ENCODE results near the gene SUSD6.
"Not testable (repeated sequence)": the region's sequence is repeated elsewhere in the genome, so short reads cannot be mapped to it uniquely, and the experiment has no call there.

SUSD6 gene

DNA sequence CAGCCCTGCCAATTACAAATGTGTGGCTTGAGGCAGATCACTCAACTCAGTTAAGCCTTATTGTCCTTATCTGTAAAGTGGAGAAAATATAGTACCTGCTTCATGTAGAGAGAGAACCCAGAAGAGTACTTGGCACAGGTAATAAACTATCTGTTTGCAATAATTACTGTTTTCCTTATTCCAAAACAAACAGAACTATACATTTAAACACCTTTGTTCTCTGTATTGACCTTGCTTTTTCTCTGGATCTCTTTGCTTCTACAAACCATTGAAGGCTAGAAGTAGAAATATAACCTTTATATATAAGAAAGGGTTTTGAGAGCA is 84.8 kb downstream of the SUSD6 start:
- Histone ChIP-seq H3K9me3 (ENCODE audit: control insufficient read depth, insufficient read depth, low read length) (no peaks in the 10 kb centered on the region), H3K9ac (ENCODE audit: low read depth, low read length) (no peak overlapping the region), H3K4me1 (ENCODE audit: control insufficient read depth, insufficient read depth, low read length) (no peaks in the 10 kb centered on the region), H3K36me3 (ENCODE audit: control insufficient read depth, insufficient read depth, low read length) (no peaks in the 10 kb centered on the region), H3K4me3 (ENCODE audit: low read depth, low read length) (no peak overlapping the region), H3K27me3 (ENCODE audit: control insufficient read depth, insufficient read depth, low read length) (no peaks in the 10 kb centered on the region)

- Histone ChIP-seq H3K4me1 (ENCODE audit: control insufficient read depth, insufficient read depth, low read length) (no peaks in the 10 kb centered on the region), H3K36me3 (ENCODE audit: control insufficient read depth, insufficient read depth, low read length) (no peaks in the 10 kb centered on the region), H3K4me3 (ENCODE audit: low read depth, low read length) (no peak overlapping the region), H3K9me3 (ENCODE audit: control insufficient read depth, insufficient read depth, low read length) (no peaks in the 10 kb centered on the region), H3K27me3 (ENCODE audit: control insufficient read depth, insufficient read depth, low read length) (no peaks in the 10 kb centered on the region), H3K9ac (ENCODE audit: low read depth, low read length) (no peak overlapping the region)
Measured at GRCh38 chr14:69696633-69697557, 85.5 kb downstream of the SUSD6 start.

DNA sequence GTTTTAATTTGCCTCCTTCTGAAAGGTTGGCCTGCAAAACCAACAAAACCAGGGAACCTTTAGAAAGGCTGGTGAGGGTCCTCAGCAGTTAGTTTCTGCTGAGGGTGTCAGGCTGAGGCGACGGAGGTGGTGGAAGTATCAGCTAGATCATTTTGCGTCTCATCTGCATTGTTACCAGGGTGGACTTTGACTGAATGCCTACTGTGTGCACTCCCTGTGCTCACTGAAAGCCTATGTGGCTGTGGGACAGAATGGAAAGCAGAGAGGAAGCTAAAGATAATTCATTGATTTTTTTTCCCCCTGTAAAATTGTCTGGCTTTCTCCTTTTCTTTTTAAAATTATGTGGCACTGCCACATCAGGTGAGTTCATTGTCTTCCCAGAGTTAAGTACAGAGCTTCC is 87.2 kb downstream of the SUSD6 start:
- Histone ChIP-seq H3K9ac (ENCODE audit: low read depth, low read length) (no peak overlapping the region), H3K4me1 (ENCODE audit: control insufficient read depth, insufficient read depth, low read length) (no peaks in the 10 kb centered on the region), H3K4me3 (ENCODE audit: low read depth, low read length) (no peak overlapping the region), H3K36me3 (ENCODE audit: control insufficient read depth, insufficient read depth, low read length) (no peaks in the 10 kb centered on the region), H3K27me3 (ENCODE audit: control insufficient read depth, insufficient read depth, low read length) (no peaks in the 10 kb centered on the region), H3K9me3 (ENCODE audit: control insufficient read depth, insufficient read depth, low read length) (no peaks in the 10 kb centered on the region)

DNA sequence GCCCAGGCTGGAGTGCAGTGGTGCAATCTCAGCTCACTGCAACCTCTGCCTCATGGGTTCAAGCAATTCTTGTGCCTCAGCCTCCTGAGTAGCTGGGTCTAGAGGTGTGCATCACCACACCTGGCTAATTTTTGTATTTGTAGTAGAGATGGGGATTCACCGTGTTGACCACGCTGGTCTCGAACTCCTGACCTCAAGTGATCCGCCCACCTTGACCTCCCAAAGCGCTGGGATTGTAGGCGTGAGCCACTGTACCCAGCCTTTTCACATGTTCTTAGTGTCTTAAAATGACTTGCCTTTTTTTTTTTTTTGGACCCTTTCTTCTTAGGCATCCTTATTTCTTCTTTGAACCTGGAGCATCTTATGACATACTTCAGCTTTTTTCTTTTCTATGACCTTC is 87.8 kb downstream of the SUSD6 start:
- not testable (repeated sequence) for H3K27me3 ChIP-seq (ENCODE audit: control insufficient read depth, insufficient read depth, low read length); H3K9me3 ChIP-seq (ENCODE audit: control insufficient read depth, insufficient read depth, low read length); H3K4me1 ChIP-seq (ENCODE audit: control insufficient read depth, insufficient read depth, low read length); H3K4me3 ChIP-seq (ENCODE audit: low read depth, low read length); H3K36me3 ChIP-seq (ENCODE audit: control insufficient read depth, insufficient read depth, low read length); H3K9ac ChIP-seq (ENCODE audit: low read depth, low read length)

- H3K36me3 ChIP-seq (ENCODE audit: control insufficient read depth, insufficient read depth, low read length): no peaks in the 10 kb centered on the region
- H3K9ac ChIP-seq (ENCODE audit: low read depth, low read length): no peak overlapping the region
- no peak overlapping the region for H3K4me3 ChIP-seq (ENCODE audit: low read depth, low read length)
- H3K9me3 ChIP-seq (ENCODE audit: control insufficient read depth, insufficient read depth, low read length): no peaks in the 10 kb centered on the region
- no peaks in the 10 kb centered on the region for H3K27me3 ChIP-seq (ENCODE audit: control insufficient read depth, insufficient read depth, low read length)
- H3K4me1 ChIP-seq (ENCODE audit: control insufficient read depth, insufficient read depth, low read length): no peaks in the 10 kb centered on the region
Measured at GRCh38 chr14:69699748-69700303, 88.4 kb downstream of the SUSD6 start.

GRCh38 chr14:69700575-69700974 is 89.2 kb downstream of the SUSD6 start:
- no peak overlapping the region for H3K9ac ChIP-seq (ENCODE audit: low read depth, low read length)
- no peaks in the 10 kb centered on the region for H3K27me3 ChIP-seq (ENCODE audit: control insufficient read depth, insufficient read depth, low read length)
- H3K4me1 ChIP-seq (ENCODE audit: control insufficient read depth, insufficient read depth, low read length): no peaks in the 10 kb centered on the region
- H3K9me3 ChIP-seq (ENCODE audit: control insufficient read depth, insufficient read depth, low read length): no peaks in the 10 kb centered on the region
- no peaks in the 10 kb centered on the region for H3K36me3 ChIP-seq (ENCODE audit: control insufficient read depth, insufficient read depth, low read length)
- H3K4me3 ChIP-seq (ENCODE audit: low read depth, low read length): no peak overlapping the region

DNA sequence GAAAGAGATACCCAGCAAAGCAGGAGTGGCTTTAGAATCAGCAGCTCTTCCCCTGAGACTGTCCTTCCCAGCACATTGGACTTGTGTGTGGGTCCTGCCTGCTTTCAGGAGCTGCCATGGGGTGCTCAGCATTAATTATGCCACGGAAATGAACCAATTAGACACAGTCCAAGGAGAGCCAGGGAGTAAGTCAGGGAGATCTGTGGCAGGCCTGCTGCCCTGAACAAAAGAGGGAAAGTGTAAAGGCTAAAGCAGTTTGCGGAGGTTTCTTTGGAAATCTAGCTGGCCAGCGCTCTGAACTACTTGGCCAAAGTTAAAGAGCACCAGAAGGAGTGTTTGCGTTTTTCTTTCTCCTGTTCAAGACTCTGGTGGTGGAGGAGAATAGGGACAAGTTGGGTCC is 89.9 kb downstream of the SUSD6 start:
- no peak overlapping the region for H3K9ac ChIP-seq (ENCODE audit: low read depth, low read length)

DNA sequence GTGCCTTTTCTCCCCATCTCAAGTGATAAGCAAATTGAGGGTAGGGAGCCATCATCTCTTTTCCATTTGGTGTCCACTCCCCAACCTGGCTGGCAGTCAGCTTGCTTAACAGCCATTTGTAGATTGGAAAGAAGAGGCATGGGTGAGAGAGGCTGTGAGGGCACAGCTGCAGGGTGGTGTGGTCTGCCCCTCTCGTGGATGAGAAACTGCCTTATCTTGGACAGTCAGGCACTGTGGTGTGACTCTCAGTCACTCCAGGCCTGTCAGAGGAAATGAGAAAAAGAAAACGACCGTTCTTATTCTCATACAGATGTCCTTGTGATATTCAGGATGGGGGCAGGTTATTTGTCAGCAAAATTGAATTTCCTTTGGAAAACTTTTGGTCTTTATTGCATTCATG is 90.5 kb downstream of the SUSD6 start:
- H3K27me3 ChIP-seq (ENCODE audit: control insufficient read depth, insufficient read depth, low read length): no peaks in the 10 kb centered on the region
- no peaks in the 10 kb centered on the region for H3K4me1 ChIP-seq (ENCODE audit: control insufficient read depth, insufficient read depth, low read length)

More for the DNA sequence above, 89.9 kb downstream of the SUSD6 start:
- Histone ChIP-seq H3K27me3 (ENCODE audit: control insufficient read depth, insufficient read depth, low read length) (no peaks in the 10 kb centered on the region), H3K4me3 (ENCODE audit: low read depth, low read length) (no peak overlapping the region), H3K4me1 (ENCODE audit: control insufficient read depth, insufficient read depth, low read length) (no peaks in the 10 kb centered on the region), H3K9me3 (ENCODE audit: control insufficient read depth, insufficient read depth, low read length) (no peaks in the 10 kb centered on the region), H3K36me3 (ENCODE audit: control insufficient read depth, insufficient read depth, low read length) (no peaks in the 10 kb centered on the region)

DNA sequence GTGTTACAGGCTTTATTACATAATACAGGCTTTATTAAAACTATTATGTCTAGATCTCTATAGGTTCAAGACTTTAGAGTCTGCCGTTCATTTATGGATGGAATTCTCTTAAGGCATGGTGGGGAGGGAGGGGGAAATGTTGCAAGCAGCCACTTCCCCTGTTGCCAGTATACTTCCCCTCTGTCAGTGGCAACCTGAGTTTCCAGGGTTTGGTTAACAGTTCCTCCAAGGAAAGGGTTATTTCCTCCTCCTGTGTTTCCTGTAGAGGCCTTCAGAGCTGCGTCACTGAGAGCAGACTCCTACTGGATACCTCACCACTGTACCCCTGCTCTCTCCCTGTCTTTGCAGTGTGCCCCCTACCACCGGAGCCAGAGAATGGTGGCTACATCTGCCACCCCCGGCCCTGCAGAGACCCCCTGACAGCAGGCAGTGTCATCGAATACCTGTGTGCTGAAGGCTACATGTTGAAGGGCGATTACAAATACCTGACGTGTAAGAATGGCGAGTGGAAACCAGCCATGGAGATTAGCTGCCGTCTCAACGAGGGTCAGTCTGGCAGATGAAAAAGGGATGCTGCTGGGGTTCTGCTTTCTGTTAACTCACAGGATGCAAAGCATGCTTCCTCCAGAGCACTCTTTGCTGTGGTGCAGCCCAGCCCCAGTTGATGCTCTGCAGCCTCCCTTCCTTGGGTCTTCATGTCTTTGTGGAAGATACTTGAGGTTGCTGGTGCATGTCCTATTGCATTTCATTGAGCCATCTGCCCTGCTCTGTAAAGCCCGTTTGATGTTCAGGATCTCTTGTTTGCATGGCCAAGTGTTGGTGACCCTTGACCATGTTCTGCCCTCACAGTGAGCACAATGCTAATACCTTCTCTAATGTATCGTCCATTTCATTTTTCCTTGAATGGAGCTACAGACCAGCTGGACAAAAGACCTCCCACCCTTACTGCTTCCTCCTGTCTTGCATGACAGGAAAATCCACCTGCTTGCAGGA is 91.9 kb downstream of the SUSD6 start:
- Histone ChIP-seq H3K4me1 (ENCODE audit: control insufficient read depth, insufficient read depth, low read length) (no peaks in the 10 kb centered on the region), H3K4me3 (ENCODE audit: low read depth, low read length) (no peak overlapping the region), H3K9ac (ENCODE audit: low read depth, low read length) (no peak overlapping the region), H3K9me3 (ENCODE audit: control insufficient read depth, insufficient read depth, low read length) (no peaks in the 10 kb centered on the region), H3K36me3 (ENCODE audit: control insufficient read depth, insufficient read depth, low read length) (no peaks in the 10 kb centered on the region), H3K27me3 (ENCODE audit: control insufficient read depth, insufficient read depth, low read length) (no peaks in the 10 kb centered on the region)

More for the DNA sequence above, 90.5 kb downstream of the SUSD6 start:
- Histone ChIP-seq H3K9ac (ENCODE audit: low read depth, low read length) (no peak overlapping the region), H3K9me3 (ENCODE audit: control insufficient read depth, insufficient read depth, low read length) (no peaks in the 10 kb centered on the region), H3K4me3 (ENCODE audit: low read depth, low read length) (no peak overlapping the region), H3K36me3 (ENCODE audit: control insufficient read depth, insufficient read depth, low read length) (no peaks in the 10 kb centered on the region)

- Histone ChIP-seq H3K36me3 (ENCODE audit: control insufficient read depth, insufficient read depth, low read length) (no peaks in the 10 kb centered on the region), H3K9ac (ENCODE audit: low read depth, low read length) (no peak overlapping the region), H3K4me3 (ENCODE audit: low read depth, low read length) (no peak overlapping the region), H3K9me3 (ENCODE audit: control insufficient read depth, insufficient read depth, low read length) (no peaks in the 10 kb centered on the region), H3K27me3 (ENCODE audit: control insufficient read depth, insufficient read depth, low read length) (no peaks in the 10 kb centered on the region), H3K4me1 (ENCODE audit: control insufficient read depth, insufficient read depth, low read length) (peaks cover 5% of the 10 kb centered on the region)
Measured at GRCh38 chr14:69704319-69704718, 92.9 kb downstream of the SUSD6 start.

DNA sequence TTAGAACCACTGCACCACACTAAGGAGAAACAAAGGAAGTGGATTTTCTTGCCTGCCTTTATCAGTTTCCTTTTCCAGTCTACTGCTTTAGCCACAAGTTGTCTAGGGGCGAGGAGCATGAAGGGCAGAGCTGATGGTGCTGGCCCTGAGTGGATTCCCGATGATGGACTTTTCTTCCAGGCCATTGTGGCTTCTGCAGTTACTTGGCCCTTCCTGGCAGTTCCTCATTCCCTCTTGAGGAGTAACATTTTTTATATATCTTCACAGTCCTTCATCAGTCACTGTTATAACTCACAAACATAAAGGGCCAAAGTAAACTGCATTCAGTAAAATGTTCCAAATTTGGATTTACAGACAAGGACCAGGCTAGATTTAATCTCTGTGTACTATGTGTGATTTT is 94.3 kb downstream of the SUSD6 start:
- Histone ChIP-seq H3K36me3 (ENCODE audit: control insufficient read depth, insufficient read depth, low read length) (no peaks in the 10 kb centered on the region), H3K4me3 (ENCODE audit: low read depth, low read length) (no peak overlapping the region), H3K4me1 (ENCODE audit: control insufficient read depth, insufficient read depth, low read length) (peaks cover 5% of the 10 kb centered on the region), H3K9ac (ENCODE audit: low read depth, low read length) (no peak overlapping the region), H3K27me3 (ENCODE audit: control insufficient read depth, insufficient read depth, low read length) (no peaks in the 10 kb centered on the region), H3K9me3 (ENCODE audit: control insufficient read depth, insufficient read depth, low read length) (no peaks in the 10 kb centered on the region)
